Tibial artery (tissue), 4 donors: ENCODE results near the gene ZNF180.

Experiments
- DNase-seq, 2 donors: peaks; one replicate each; pipeline ENCODE4 v3.0.0-alpha.2; 2019
- H3K27ac ChIP-seq, 2 donors: fragments of 200-600 bp; sonication (generic) in 1 of 2; 1 replicate in 1 of 2; 2 replicates in 1 of 2; pipeline ENCODE4 v1.5.1; 2018 to 2019; ENCODE audit warnings: mild to moderate bottlenecking in 1 of 2
- H3K27me3 ChIP-seq, 2 donors: fragments of 200-600 bp; sonication (generic) in 1 of 2; one replicate each; pipeline versions ENCODE4 v1.5.1 to v1.6.0; 2016 to 2019
- H3K36me3 ChIP-seq, 3 donors: fragments of 200-600 bp; sonication (generic) in 2 of 3; one replicate each; pipeline ENCODE4 v1.5.1; 2016 to 2019; ENCODE audit warnings: mild to moderate bottlenecking in 2 of 3
- H3K4me1 ChIP-seq, 4 donors: fragments of 200-600 bp; sonication (generic) in 2 of 4; 1 replicate in 3 of 4; 2 replicates in 1 of 4; pipeline ENCODE4 v1.5.1; 2016 to 2019
- H3K4me3 ChIP-seq, 2 donors: fragments of 200-600 bp; sonication (generic) in 1 of 2; 1 replicate in 1 of 2; 2 replicates in 1 of 2; pipeline ENCODE4 v1.5.1; 2018 to 2019; ENCODE audit warnings: mild to moderate bottlenecking in 2 of 2
- H3K9me3 ChIP-seq, 3 donors: fragments of 200-600 bp; sonication (generic) in 1 of 3; one replicate each; pipeline ENCODE4 v1.5.1; 2016 to 2019
- intact Hi-C: fragments of 100-400 bp; cut with DNase I; formaldehyde crosslinking; loops from one replicate; pipeline ENCODE4 v1.15.0; 2023; ENCODE audit warnings: low total_unique reads
- TF ChIP-seq, protein P1 (sequence below), 2 experiments: fragments of 200-600 bp in 1 of 2; fragments of 450-650 bp in 1 of 2; IDR thresholded peaks; one replicate each; pipeline ENCODE4 v1.5.1; 2017 to 2019; ENCODE audit warnings: antibody characterized with exemption in 2 of 2, mild to moderate bottlenecking in 1 of 2, moderate library complexity in 1 of 2

ZNF180 gene

DNA sequence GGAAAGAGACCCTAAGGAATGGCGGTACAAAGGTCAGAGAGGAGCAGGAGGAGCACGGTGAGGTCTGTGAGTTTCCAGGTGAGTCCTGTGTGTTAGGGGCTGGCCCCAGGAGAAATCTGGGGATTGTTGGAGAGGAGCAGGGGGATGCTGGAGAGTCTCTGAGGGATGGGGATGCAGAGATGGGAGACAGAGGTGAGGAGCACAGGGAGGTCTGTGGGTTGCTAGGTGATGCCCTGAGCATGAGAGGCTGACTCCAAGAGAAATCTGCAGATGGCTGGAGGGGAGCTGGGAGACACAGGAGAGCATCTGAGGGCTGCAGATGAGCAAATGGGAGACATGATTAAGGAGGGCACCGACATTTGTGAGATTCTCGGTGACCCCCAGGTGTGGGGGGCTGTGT, 48.0 kb downstream of the ZNF180 start:
- TF ChIP-seq, protein P1, sequence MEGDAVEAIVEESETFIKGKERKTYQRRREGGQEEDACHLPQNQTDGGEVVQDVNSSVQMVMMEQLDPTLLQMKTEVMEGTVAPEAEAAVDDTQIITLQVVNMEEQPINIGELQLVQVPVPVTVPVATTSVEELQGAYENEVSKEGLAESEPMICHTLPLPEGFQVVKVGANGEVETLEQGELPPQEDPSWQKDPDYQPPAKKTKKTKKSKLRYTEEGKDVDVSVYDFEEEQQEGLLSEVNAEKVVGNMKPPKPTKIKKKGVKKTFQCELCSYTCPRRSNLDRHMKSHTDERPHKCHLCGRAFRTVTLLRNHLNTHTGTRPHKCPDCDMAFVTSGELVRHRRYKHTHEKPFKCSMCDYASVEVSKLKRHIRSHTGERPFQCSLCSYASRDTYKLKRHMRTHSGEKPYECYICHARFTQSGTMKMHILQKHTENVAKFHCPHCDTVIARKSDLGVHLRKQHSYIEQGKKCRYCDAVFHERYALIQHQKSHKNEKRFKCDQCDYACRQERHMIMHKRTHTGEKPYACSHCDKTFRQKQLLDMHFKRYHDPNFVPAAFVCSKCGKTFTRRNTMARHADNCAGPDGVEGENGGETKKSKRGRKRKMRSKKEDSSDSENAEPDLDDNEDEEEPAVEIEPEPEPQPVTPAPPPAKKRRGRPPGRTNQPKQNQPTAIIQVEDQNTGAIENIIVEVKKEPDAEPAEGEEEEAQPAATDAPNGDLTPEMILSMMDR (IDR thresholded peaks at IDR 0.05), result no peak
- peaks cover 0 to 62% (median 34%) of the 10 kb centered on the region in 3 donors for H3K9me3 ChIP-seq
- H3K4me1 ChIP-seq, result peaks cover 0 to 8% (median 3%) of the 10 kb centered on the region in 4 donors
- no peaks in the 10 kb centered on the region for H3K27me3 ChIP-seq
- H3K27ac ChIP-seq, result no peak overlapping the region
- intact Hi-C loops, result no loop called here
- H3K4me3 ChIP-seq, result no peak overlapping the region
- H3K36me3 ChIP-seq, result no peaks in the 10 kb centered on the region
- DNase-seq, result no peak

DNA sequence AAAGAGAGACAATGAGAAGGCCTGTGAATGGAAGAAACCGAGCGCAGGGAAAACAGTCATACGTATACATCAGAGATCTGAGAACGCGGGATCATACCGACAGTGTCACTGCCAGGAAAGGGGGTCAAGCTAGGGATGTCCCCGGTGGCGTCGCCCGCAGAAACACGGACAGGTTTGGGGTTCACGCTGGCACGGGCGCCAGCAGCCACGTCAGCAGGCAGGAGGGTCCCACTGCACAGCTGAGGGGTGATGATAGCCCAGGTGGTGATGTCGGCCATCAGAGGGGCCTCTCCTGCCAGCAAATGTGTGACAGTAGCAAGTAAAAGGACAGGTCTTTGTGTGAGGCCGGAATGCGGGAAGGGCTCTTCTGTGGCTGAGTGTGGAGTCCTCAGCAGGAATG, 48.6 kb downstream of the ZNF180 start:
- no peak for DNase-seq
- Histone ChIP-seq H3K4me3 (no peak overlapping the region), H3K4me1 (peaks cover 0 to 9% (median 4%) of the 10 kb centered on the region in 4 donors), H3K27me3 (no peaks in the 10 kb centered on the region), H3K9me3 (peaks cover 0 to 59% (median 27%) of the 10 kb centered on the region in 3 donors), H3K36me3 (peaks cover 0 to 5% (median 3%) of the 10 kb centered on the region in 3 donors), H3K27ac (no peak overlapping the region)
- intact Hi-C loops, result no loop called here
- TF ChIP-seq, protein P1 (IDR thresholded peaks at IDR 0.05), result no peak

DNA sequence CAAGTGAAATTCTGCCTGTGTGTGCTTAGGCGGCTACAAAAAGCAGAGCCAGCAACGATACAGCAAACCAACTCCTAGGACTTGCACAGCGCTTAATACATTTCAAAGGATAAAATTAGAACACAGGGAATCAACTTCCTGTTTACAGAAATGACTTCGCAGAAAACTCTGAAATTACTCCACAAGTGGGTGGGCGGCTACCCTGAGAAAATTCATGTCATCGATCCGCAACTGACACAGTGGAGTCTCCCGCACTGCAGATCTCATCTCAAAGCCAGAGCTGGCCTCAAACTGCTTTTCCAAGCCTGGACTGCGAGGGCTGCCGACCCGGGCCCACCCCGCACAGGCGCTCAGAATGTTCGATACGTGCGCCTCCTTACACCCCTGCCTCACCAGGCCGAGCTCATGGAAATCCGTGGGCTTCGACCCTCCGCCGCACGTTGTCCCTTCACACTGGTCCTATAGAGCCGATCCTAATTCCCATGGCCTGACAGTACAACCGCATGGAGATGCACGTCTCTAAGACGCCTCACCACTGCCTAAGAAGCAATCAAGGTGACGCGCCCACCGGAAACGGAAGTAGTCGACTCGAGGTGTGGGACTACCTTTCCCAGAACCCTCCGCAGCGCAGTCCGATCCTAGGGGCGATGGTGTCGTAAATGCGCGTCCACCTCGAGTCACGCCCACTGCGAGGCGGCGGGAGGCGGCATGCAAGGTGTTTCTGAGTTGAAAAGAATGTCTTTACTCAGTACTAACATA, 52.2 kb downstream of the ZNF180 start, which contains the start of gene ZNF229:
ZNF229 (minus strand) TSS at position 557 of the 759 bp plus-strand sequence. CDS start 5,625 bp downstream, outside the sequence.
- Histone ChIP-seq H3K27ac (peak within 1 kb of the TSS in 1 of 2 donors; percentile 40), H3K4me3 (peak within 1 kb of the TSS; percentile 54), H3K9me3 (peaks cover 3 to 68% (median 36%) of the 10 kb centered on the region in 3 donors), H3K4me1 (peaks cover 0 to 9% (median 4%) of the 10 kb centered on the region in 4 donors), H3K27me3 (no peaks in the 10 kb centered on the region), H3K36me3 (peaks cover 34 to 39% (median 38%) of the 10 kb centered on the region in 3 donors)
- intact Hi-C loops, result no loop called here
- TF ChIP-seq, protein P1 (IDR thresholded peaks at IDR 0.05), result no peak
- peak; percentile 57 to 87 for DNase-seq

DNA sequence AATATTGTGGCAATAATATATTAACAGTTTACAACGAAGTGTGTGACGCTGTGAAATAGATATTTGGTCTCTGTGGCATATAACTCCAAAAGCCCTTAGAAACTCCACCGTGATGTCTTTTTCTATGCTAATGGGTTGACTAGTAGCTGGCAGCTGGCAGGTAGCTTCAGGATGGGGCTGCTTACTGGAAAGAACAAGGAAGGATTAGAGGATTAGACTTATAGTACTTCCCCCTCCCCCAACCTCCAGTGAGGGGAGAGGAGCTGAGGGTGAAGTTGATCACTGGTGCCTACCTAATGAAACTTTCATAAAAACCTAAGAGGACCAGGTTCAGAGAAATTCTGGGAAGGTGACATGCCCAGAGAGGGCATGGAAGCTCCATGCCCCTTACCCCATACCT, 61.9 kb downstream of the ZNF180 start:
- TF ChIP-seq, protein P1 (IDR thresholded peaks at IDR 0.05), result no peak
- DNase-seq, result no peak
- Histone ChIP-seq H3K9me3 (peaks cover 6 to 95% (median 78%) of the 10 kb centered on the region in 3 donors), H3K27ac (no peak overlapping the region), H3K4me1 (no peaks in the 10 kb centered on the region), H3K4me3 (no peak overlapping the region), H3K27me3 (no peaks in the 10 kb centered on the region), H3K36me3 (peaks cover 91 to 100% (median 95%) of the 10 kb centered on the region in 3 donors)
- intact Hi-C loops, result no loop called here

DNA sequence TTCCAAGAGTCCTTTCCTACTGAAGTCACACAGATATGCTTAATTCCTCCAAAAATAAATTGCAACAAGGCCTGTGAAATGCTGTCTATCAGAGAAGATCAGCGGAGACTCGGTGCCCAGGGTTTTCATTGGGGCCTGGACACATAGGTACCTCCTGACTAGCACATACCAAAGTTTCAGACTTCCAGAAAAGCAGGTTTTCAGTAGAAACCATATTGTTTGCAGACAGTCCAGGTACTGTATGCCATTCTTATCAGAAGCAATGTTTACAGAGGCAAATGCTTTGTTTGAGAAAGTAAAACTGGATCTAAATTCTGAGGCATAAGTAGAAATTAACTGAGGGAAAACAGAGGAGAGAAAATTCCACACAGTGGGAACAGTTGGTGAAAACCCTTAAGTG, 64.9 kb downstream of the ZNF180 start:
- H3K4me1 ChIP-seq, result no peaks in the 10 kb centered on the region
- peaks cover 90 to 99% (median 95%) of the 10 kb centered on the region in 3 donors for H3K36me3 ChIP-seq
- intact Hi-C loops, result no loop called here
- TF ChIP-seq, protein P1 (IDR thresholded peaks at IDR 0.05), result no peak
- H3K4me3 ChIP-seq, result no peak overlapping the region
- peaks cover 8 to 97% (median 86%) of the 10 kb centered on the region in 3 donors for H3K9me3 ChIP-seq
- DNase-seq, result no peak
- no peaks in the 10 kb centered on the region for H3K27me3 ChIP-seq
- no peak overlapping the region for H3K27ac ChIP-seq
